ENCODE measurements around the gene NLRP1.
A peak's percentile ranks its signal among the peaks of the same experiment; 100 is the strongest.
"Not testable (repeated sequence)": the region's sequence is repeated elsewhere in the genome, so short reads cannot be mapped to it uniquely, and the experiment has no call there.

The NLRP1 gene

GRCh38 chr17:5585287-5585794, 1.0 kb upstream of the NLRP1 start:
- H3K9me3 ChIP-seq (ENCODE audit: low read depth, low read length), result no peaks in the 10 kb centered on the region
- H3K4me3 ChIP-seq, result no peak overlapping the region
- H3K36me3 ChIP-seq (ENCODE audit: insufficient read depth, low read length), result no peaks in the 10 kb centered on the region
- H3K9ac ChIP-seq (ENCODE audit: insufficient read length), result no peak overlapping the region
- no peak for DNase-seq (ENCODE audit: low read depth, low spot score)
- TF ChIP-seq EZH2 (IDR thresholded peaks at IDR 0.05) (no peak), POLR2AphosphoS5 (IDR thresholded peaks at IDR 0.05; ENCODE audit: borderline replicate concordance, low read depth, low read length) (no peak), FOXP2 (optimal IDR thresholded peaks at IDR 0.05; ENCODE audit: control extremely low read depth, extremely low read length, insufficient read depth) (no peak)
- peak overlapping the region; percentile 21; the same call in 1 of the 2 replicates for H3K27ac ChIP-seq

GRCh38 chr17:5583426-5584382, 605 bp downstream of the NLRP1 start:
- TF ChIP-seq EZH2 (IDR thresholded peaks at IDR 0.05), result no peak
- no peak for TF ChIP-seq FOXP2 (optimal IDR thresholded peaks at IDR 0.05; ENCODE audit: control extremely low read depth, extremely low read length, insufficient read depth)
- no peak for TF ChIP-seq POLR2AphosphoS5 (IDR thresholded peaks at IDR 0.05; ENCODE audit: borderline replicate concordance, low read depth, low read length)
- H3K9ac ChIP-seq (ENCODE audit: insufficient read length), result peak overlapping the region; percentile 31

GRCh38 chr17:5582209-5583185, 1.8 kb downstream of the NLRP1 start:
- no peak for TF ChIP-seq EZH2 (IDR thresholded peaks at IDR 0.05)
- no peak for TF ChIP-seq FOXP2 (optimal IDR thresholded peaks at IDR 0.05; ENCODE audit: control extremely low read depth, extremely low read length, insufficient read depth)
- TF ChIP-seq POLR2AphosphoS5 (IDR thresholded peaks at IDR 0.05; ENCODE audit: borderline replicate concordance, low read depth, low read length), result no peak
- H3K4me3 ChIP-seq, result no peak overlapping the region
- DNase-seq (ENCODE audit: low read depth, low spot score), result no peak
- no peak overlapping the region for H3K9ac ChIP-seq (ENCODE audit: insufficient read length)
- H3K9me3 ChIP-seq (ENCODE audit: low read depth, low read length), result no peaks in the 10 kb centered on the region
- no peak overlapping the region for H3K27ac ChIP-seq
- H3K36me3 ChIP-seq (ENCODE audit: insufficient read depth, low read length), result no peaks in the 10 kb centered on the region

More at GRCh38 chr17:5583426-5584382, 605 bp downstream of the NLRP1 start:
- Histone ChIP-seq H3K9me3 (ENCODE audit: low read depth, low read length) (no peaks in the 10 kb centered on the region), H3K27ac (peak overlapping the region; percentile 71), H3K36me3 (ENCODE audit: insufficient read depth, low read length) (no peaks in the 10 kb centered on the region), H3K4me3 (peak overlapping the region; percentile 77)
- DNase-seq (ENCODE audit: low read depth, low spot score), result no peak

- Histone ChIP-seq H3K9ac (ENCODE audit: insufficient read length) (no peak overlapping the region), H3K4me3 (no peak overlapping the region), H3K36me3 (ENCODE audit: insufficient read depth, low read length) (no peaks in the 10 kb centered on the region), H3K9me3 (ENCODE audit: low read depth, low read length) (no peaks in the 10 kb centered on the region), H3K27ac (no peak overlapping the region)
- DNase-seq (ENCODE audit: low read depth, low spot score), result no peak
- TF ChIP-seq POLR2AphosphoS5 (IDR thresholded peaks at IDR 0.05; ENCODE audit: borderline replicate concordance, low read depth, low read length) (no peak), EZH2 (IDR thresholded peaks at IDR 0.05) (no peak), FOXP2 (optimal IDR thresholded peaks at IDR 0.05; ENCODE audit: control extremely low read depth, extremely low read length, insufficient read depth) (no peak)
Observed at GRCh38 chr17:5581655-5582054, 2.7 kb downstream of the NLRP1 start.

GRCh38 chr17:5580969-5581368, 3.3 kb downstream of the NLRP1 start:
- no peak for TF ChIP-seq POLR2AphosphoS5 (IDR thresholded peaks at IDR 0.05; ENCODE audit: borderline replicate concordance, low read depth, low read length)
- TF ChIP-seq FOXP2 (optimal IDR thresholded peaks at IDR 0.05; ENCODE audit: control extremely low read depth, extremely low read length, insufficient read depth), result no peak
- no peak for TF ChIP-seq EZH2 (IDR thresholded peaks at IDR 0.05)
- Histone ChIP-seq H3K9me3 (ENCODE audit: low read depth, low read length) (no peaks in the 10 kb centered on the region), H3K9ac (ENCODE audit: insufficient read length) (no peak overlapping the region), H3K36me3 (ENCODE audit: insufficient read depth, low read length) (no peaks in the 10 kb centered on the region), H3K27ac (no peak overlapping the region), H3K4me3 (no peak overlapping the region)
- DNase-seq (ENCODE audit: low read depth, low spot score), result no peak

GRCh38 chr17:5580367-5580766, 3.9 kb downstream of the NLRP1 start:
- no peaks in the 10 kb centered on the region for H3K9me3 ChIP-seq (ENCODE audit: low read depth, low read length)
- H3K9ac ChIP-seq (ENCODE audit: insufficient read length), result no peak overlapping the region
- no peak overlapping the region for H3K4me3 ChIP-seq
- no peaks in the 10 kb centered on the region for H3K36me3 ChIP-seq (ENCODE audit: insufficient read depth, low read length)
- no peak overlapping the region for H3K27ac ChIP-seq
- DNase-seq (ENCODE audit: low read depth, low spot score), result no peak
- no peak for TF ChIP-seq EZH2 (IDR thresholded peaks at IDR 0.05)
- no peak for TF ChIP-seq FOXP2 (optimal IDR thresholded peaks at IDR 0.05; ENCODE audit: control extremely low read depth, extremely low read length, insufficient read depth)
- no peak for TF ChIP-seq POLR2AphosphoS5 (IDR thresholded peaks at IDR 0.05; ENCODE audit: borderline replicate concordance, low read depth, low read length)

- not testable (repeated sequence) for H3K27ac ChIP-seq; H3K36me3 ChIP-seq (ENCODE audit: insufficient read depth, low read length); H3K4me3 ChIP-seq; DNase-seq (ENCODE audit: low read depth, low spot score); H3K9ac ChIP-seq (ENCODE audit: insufficient read length); H3K9me3 ChIP-seq (ENCODE audit: low read depth, low read length)
Observed at GRCh38 chr17:5578768-5579167, 5.5 kb downstream of the NLRP1 start.

GRCh38 chr17:5573017-5573416, 11.3 kb downstream of the NLRP1 start:
- not testable (repeated sequence) for H3K36me3 ChIP-seq (ENCODE audit: insufficient read depth, low read length); H3K27ac ChIP-seq; H3K4me3 ChIP-seq; H3K9ac ChIP-seq (ENCODE audit: insufficient read length); H3K9me3 ChIP-seq (ENCODE audit: low read depth, low read length); DNase-seq (ENCODE audit: low read depth, low spot score)
